BLaER1 treated with 17β-estradiol and CSF1 and Interleukin-3, amounts not matched to agents 10 nM and 100 nM (cell line): Measurements from ENCODE around the gene MYO1B.

Experiments used
- H3K27ac ChIP-seq, 11 experiments: shearing (Covaris generic); formaldehyde crosslinking; 2 replicates each; pipeline ENCODE4 v1.8.1; 2022
- H3K27me3 ChIP-seq, 11 experiments: shearing (Covaris generic); formaldehyde crosslinking; 2 replicates each; pipeline ENCODE4 v1.8.1; 2022
- H3K36me3 ChIP-seq, 11 experiments: shearing (Covaris generic); formaldehyde crosslinking; 2 replicates each; pipeline ENCODE4 v1.8.1; 2022
- H3K4me1 ChIP-seq, 10 experiments: shearing (Covaris generic); formaldehyde crosslinking; 2 replicates each; pipeline ENCODE4 v1.8.1; 2022
- H3K4me2 ChIP-seq, 11 experiments: shearing (Covaris generic); formaldehyde crosslinking; 2 replicates each; pipeline ENCODE4 v1.8.1; 2022
- H3K4me3 ChIP-seq, 10 experiments: shearing (Covaris generic); formaldehyde crosslinking; 2 replicates each; pipeline ENCODE4 v1.8.1; 2022
- H3K9ac ChIP-seq, 11 experiments: shearing (Covaris generic); formaldehyde crosslinking; 2 replicates each; pipeline ENCODE4 v1.8.1; 2022
- H3K9me3 ChIP-seq, 11 experiments: shearing (Covaris generic); formaldehyde crosslinking; replicated peaks in 1 of 11; 2 replicates each; pipeline ENCODE4 v1.8.1; 2022
- H4K20me1 ChIP-seq, 11 experiments: shearing (Covaris generic); formaldehyde crosslinking; 2 replicates each; pipeline ENCODE4 v1.8.1; 2022
- Cebpa-rat ChIP-seq, 11 experiments: shearing (Covaris generic); IDR thresholded peaks; 2 replicates each; pipeline ENCODE4 v1.8.1; 2022

MYO1B gene

DNA sequence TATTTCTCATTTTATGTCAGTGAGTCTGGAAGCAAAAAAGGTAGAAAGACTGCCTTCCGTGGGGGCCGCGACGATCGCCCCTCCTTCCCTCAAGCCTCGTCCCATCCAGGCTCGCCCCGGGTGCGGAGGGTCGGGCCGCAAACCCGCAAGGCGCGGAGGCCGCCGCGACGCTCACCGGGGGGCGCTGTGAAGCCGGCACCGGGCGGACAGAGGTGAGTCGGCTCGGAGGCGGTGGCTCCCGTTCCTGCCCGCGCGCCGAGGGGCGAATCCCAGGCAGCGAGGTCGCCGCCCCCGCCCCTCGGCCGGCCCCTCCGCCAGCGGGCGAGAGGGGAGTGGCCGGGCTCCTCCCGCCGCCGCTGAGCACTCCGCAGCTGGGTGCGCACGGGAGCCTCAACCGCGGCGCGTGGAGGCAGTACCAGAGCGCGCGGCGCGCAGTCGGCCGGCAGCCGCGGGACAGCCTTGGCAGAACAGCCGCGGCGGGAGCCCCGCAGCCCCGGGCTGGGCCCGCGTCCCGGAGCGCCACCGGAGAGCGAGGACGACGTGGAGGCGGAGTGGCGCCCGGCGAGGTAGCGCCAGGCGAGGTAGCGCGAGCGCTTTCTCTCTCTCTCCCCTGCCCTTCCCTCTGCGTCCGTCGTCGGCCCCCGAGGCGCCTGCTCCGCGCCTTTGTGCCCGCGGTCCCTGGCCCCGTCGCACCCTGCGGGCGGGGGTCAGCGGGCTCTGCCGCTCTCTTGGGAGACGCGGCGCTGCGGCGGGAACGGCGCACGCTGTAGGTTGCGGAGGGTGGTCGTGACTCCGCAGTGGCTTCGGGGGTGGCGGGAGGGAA is at the start of gene MYO1B:
Gene MYO1B, plus strand, starts transcription at position 359 of the 823 bp plus-strand sequence. CDS start 31,492 bp downstream, outside the sequence.
- peaks cover 23 to 40% (median 32%) of the 10 kb centered on the region in 10 experiments for H3K4me1 ChIP-seq
- peaks cover 0 to 18% (median 0%) of the 10 kb centered on the region in 11 experiments; a peak in 2 of 22 replicates for H3K27me3 ChIP-seq
- H3K27ac ChIP-seq = peak within 1 kb of the TSS in 10 of 11 experiments; percentile 0 to 91 (median 86); a peak in 18 of 22 replicates
- H3K4me3 ChIP-seq = peak within 1 kb of the TSS; percentile 67 to 87 (median 79)
- peaks cover 0 to 35% (median 12%) of the 10 kb centered on the region in 11 experiments; a peak in 9 of 22 replicates for H4K20me1 ChIP-seq
- no peak for TF ChIP-seq Cebpa-rat (IDR thresholded peaks at IDR 0.05)
- H3K4me2 ChIP-seq = peak within 1 kb of the TSS; percentile 73 to 98 (median 91)
- no peaks in the 10 kb centered on the region; a peak in 1 of 22 replicates for H3K36me3 ChIP-seq
- no peaks in the 10 kb centered on the region; a peak in 1 of 22 replicates for H3K9me3 ChIP-seq
- peak within 1 kb of the TSS; percentile 68 to 92 (median 84) for H3K9ac ChIP-seq

DNA sequence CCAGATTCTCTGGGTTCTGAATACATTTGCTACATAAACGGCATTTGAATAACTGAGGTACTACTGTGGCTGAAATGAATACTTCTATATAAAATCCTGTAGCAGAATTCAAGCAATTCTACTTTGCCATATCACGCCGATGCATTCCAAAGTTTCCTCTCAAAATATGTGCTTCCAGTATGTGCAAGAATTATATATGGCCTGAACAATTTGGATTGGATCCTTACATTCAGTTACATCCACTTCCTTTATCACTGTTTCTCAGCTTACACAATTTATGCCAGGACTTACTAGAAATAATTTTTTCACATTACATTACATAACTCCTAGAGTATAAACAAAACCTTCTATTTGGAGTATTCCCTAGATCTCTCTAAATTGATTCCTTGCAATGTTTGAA is 48.1 kb upstream of the MYO1B start:
- Histone ChIP-seq H3K4me2 (no peak overlapping the region), H3K27ac (no peak overlapping the region), H3K9me3 (0 out of 22 replicates have a peak, but pooled peaks cover 0 to 3% (median 0%) of the 10 kb centered on the region in 11 experiments), H3K9ac (no peak overlapping the region), H4K20me1 (no peaks in the 10 kb centered on the region), H3K4me1 (peaks cover 0 to 8% (median under 1%) of the 10 kb centered on the region in 10 experiments; a peak in 5 of 20 replicates), H3K27me3 (no peaks in the 10 kb centered on the region), H3K36me3 (no peaks in the 10 kb centered on the region), H3K4me3 (no peak overlapping the region)
- TF ChIP-seq Cebpa-rat (IDR thresholded peaks at IDR 0.05) = no peak

DNA sequence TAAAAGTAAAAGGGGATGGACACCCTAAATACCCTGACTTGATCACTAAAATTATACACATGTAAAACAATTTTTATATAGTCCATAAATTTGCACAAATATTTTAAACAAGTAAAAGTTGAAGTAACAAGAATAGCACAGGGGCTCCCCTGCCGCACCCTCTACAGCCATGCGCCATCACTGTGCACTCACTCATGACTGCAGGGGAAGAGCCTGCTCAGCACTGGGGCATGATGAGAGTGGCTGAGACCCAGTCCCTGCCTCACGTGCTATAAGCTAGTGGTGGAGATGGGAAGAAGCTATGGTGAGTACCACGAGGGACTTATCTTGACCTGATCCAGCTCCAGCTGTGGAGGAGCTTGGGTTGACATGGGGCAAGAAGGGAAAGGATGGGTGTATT is 46.9 kb upstream of the MYO1B start:
- no peak overlapping the region for H3K4me2 ChIP-seq
- H3K36me3 ChIP-seq = no peaks in the 10 kb centered on the region
- H3K9ac ChIP-seq = no peak overlapping the region
- H3K9me3 ChIP-seq = 0 out of 22 replicates have a peak, but pooled peaks cover 0 to 3% (median 0%) of the 10 kb centered on the region in 11 experiments
- no peaks in the 10 kb centered on the region for H3K27me3 ChIP-seq
- TF ChIP-seq Cebpa-rat (IDR thresholded peaks at IDR 0.05) = no peak
- H3K4me1 ChIP-seq = peaks cover 0 to 17% (median 7%) of the 10 kb centered on the region in 10 experiments; a peak in 11 of 20 replicates
- no peaks in the 10 kb centered on the region for H4K20me1 ChIP-seq
- no peak overlapping the region for H3K4me3 ChIP-seq
- H3K27ac ChIP-seq = no peak overlapping the region

DNA sequence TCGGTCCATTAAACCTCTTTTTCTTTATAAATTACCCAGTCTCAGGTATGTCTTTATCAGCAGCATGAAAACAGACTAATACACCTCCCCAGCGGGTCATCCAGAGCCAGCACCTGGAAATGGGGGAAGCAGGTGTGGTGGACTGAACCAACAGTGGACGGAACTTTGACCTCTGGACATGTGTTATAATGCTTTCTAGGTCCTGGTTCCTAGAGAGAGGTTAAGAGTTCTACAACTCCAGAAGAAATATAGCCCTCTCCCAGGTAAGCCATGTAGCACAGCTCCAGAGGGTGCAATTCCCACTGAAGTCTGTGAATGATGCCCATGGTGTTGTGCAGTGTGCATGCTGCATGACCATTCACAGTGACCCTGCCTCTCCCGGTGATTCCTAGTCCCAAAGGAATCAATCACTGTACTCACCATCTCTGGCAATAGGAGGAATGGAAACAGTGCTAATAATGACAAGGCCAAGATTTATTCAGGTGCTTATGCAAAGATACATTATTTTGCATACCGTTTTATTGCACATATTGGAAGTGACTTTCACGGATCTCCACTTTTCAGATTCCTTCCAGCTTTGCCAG is 45.2 kb upstream of the MYO1B start:
- Histone ChIP-seq H3K27ac (no peak overlapping the region), H3K9ac (no peak overlapping the region), H3K4me3 (no peak overlapping the region), H3K27me3 (no peaks in the 10 kb centered on the region), H3K36me3 (no peaks in the 10 kb centered on the region), H3K9me3 (0 out of 22 replicates have a peak, but pooled peaks cover 0 to 3% (median 0%) of the 10 kb centered on the region in 11 experiments), H3K4me1 (peaks cover 0 to 16% (median 5%) of the 10 kb centered on the region in 10 experiments; a peak in 9 of 20 replicates), H3K4me2 (no peak overlapping the region), H4K20me1 (no peaks in the 10 kb centered on the region)
- no peak for TF ChIP-seq Cebpa-rat (IDR thresholded peaks at IDR 0.05)

DNA sequence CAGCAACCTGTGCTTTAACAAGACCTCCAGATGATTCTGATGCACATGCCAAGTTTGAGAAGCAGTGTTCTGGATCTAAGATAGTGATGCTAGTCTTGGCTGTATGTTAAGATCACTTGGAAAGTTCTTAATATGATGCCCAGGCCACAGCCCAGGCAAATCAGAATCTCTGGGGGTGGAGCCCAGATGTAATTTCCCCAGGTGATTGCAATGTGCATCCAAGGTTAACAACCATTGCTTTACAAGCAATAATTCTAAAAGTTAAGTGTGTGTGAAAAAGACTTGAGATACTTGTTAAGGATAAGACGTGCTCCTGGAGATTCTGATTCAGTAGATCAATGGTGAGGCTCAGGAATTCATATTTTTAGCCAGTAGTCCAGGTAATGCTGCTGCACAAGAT is 44.3 kb upstream of the MYO1B start:
- TF ChIP-seq Cebpa-rat (IDR thresholded peaks at IDR 0.05) = no peak
- Histone ChIP-seq H3K36me3 (no peaks in the 10 kb centered on the region), H3K27ac (no peak overlapping the region)

DNA sequence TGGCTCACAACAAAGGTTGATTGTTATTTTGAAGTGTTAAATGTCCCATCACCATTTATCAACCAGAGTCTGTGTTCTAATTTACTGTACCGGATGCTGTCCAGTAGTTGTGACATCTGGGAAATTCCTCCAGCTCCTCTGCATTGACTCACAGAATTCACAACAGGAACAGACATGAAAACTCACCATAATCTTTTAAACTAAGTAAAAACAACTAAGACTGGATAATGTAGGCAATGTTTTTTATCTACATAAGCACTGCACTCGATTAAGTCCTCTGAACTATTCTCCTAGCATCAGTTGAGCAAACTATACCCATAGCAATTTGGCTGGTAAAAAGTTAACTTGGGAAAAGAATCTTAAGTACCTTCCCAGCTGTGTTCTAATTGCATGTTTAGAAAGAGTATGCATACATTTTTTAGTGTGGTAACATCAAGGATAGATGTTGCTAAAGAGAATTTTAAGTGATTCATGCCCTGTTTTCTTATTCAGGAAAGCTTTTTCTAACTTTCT is 42.9 kb upstream of the MYO1B start:
- no peak overlapping the region for H3K4me3 ChIP-seq
- H3K4me2 ChIP-seq = peak overlapping the region in 4 of 11 experiments; percentile 8 to 52 (median 23); a peak in 3 of 22 replicates
- no peaks in the 10 kb centered on the region for H3K27me3 ChIP-seq
- no peaks in the 10 kb centered on the region for H4K20me1 ChIP-seq
- H3K36me3 ChIP-seq = no peaks in the 10 kb centered on the region
- peaks cover 0 to 16% (median 5%) of the 10 kb centered on the region in 10 experiments; a peak in 9 of 20 replicates for H3K4me1 ChIP-seq
- H3K9ac ChIP-seq = no peak overlapping the region
- H3K9me3 ChIP-seq = no peaks in the 10 kb centered on the region
- H3K27ac ChIP-seq = no peak overlapping the region
- no peak for TF ChIP-seq Cebpa-rat (IDR thresholded peaks at IDR 0.05)

More for the DNA sequence above, 44.3 kb upstream of the MYO1B start:
- H3K4me3 ChIP-seq = no peak overlapping the region
- no peak overlapping the region for H3K4me2 ChIP-seq
- no peaks in the 10 kb centered on the region for H4K20me1 ChIP-seq
- 0 out of 22 replicates have a peak, but pooled peaks cover 0 to 3% (median 0%) of the 10 kb centered on the region in 11 experiments for H3K9me3 ChIP-seq
- H3K4me1 ChIP-seq = peaks cover 0 to 16% (median 5%) of the 10 kb centered on the region in 10 experiments; a peak in 9 of 20 replicates
- H3K9ac ChIP-seq = no peak overlapping the region
- H3K27me3 ChIP-seq = no peaks in the 10 kb centered on the region

DNA sequence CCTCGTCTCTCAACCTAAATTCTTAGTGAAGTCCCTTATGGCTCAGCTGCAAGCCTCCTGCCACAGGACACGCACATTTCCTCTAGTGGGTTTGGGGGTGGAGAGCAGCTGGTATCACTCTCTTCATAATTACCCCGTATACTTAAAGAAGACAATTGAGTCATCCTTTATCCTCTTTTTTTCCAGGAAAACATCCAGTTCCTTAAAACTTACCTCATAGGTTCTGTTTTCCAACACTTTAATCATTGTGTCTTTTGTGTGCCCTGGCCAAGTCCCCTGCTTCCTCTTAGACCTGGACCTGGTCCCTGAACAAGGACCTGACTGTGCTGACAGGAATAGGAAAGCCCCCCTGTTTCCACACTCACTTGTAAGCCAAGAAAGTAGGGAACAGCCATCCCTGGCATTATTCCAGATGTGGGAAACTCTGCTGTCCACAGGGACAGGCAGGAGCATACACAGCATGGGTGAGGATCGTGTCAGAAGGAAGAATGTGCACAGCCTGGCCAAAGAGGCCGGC is 42.3 kb upstream of the MYO1B start:
- no peak overlapping the region for H3K4me3 ChIP-seq
- no peaks in the 10 kb centered on the region for H3K36me3 ChIP-seq
- no peak overlapping the region for H3K27ac ChIP-seq
- no peaks in the 10 kb centered on the region for H4K20me1 ChIP-seq
- H3K27me3 ChIP-seq = no peaks in the 10 kb centered on the region
- H3K4me1 ChIP-seq = peaks cover 0 to 16% (median 5%) of the 10 kb centered on the region in 10 experiments; a peak in 9 of 20 replicates
- TF ChIP-seq Cebpa-rat (IDR thresholded peaks at IDR 0.05) = no peak
- H3K9ac ChIP-seq = no peak overlapping the region
- H3K9me3 ChIP-seq = no peaks in the 10 kb centered on the region
- H3K4me2 ChIP-seq = peak overlapping the region in 5 of 11 experiments; percentile 8 to 52 (median 21); a peak in 5 of 22 replicates

DNA sequence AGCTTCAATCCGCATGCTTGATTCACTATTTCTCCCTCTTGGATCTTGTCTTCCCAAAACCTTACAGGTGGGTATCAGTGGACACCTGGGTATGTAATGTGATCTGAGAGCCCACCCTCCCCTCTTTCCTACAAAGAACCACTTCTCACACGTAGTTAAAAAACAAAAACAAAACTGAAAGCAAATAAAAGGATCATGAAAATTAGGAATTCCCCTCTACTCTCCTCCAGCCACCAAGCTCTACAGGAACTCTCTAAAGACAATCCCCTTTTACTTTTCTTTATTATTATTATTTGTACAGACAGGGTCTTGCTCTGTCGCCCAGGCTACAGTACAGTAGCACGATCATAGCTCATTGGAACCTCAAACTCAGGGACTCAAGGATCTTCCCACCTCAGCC is 40.8 kb upstream of the MYO1B start:
- Histone ChIP-seq H3K27me3 (no peaks in the 10 kb centered on the region), H3K9ac (no peak overlapping the region), H3K4me1 (peaks cover 0 to 16% (median 5%) of the 10 kb centered on the region in 10 experiments; a peak in 9 of 20 replicates), H3K4me2 (peak overlapping the region in 2 of 11 experiments; percentile 1 to 28; a peak in 1 of 22 replicates), H3K36me3 (no peaks in the 10 kb centered on the region), H3K27ac (no peak overlapping the region), H3K9me3 (no peaks in the 10 kb centered on the region), H4K20me1 (no peaks in the 10 kb centered on the region), H3K4me3 (no peak overlapping the region)
- TF ChIP-seq Cebpa-rat (IDR thresholded peaks at IDR 0.05) = no peak
